ENCODE results near the gene CPAMD8. TPM values are rescaled to one million over a fixed set of nuclear protein-coding genes. Genes with fewer than 3 reads are reported as not detected.
A peak's percentile ranks its signal among the peaks of the same experiment; 100 is the strongest.

The CPAMD8 gene
- polyA plus RNA-seq, 3 donors = 43.6 to 53.0 (median 44.0) TPM

DNA sequence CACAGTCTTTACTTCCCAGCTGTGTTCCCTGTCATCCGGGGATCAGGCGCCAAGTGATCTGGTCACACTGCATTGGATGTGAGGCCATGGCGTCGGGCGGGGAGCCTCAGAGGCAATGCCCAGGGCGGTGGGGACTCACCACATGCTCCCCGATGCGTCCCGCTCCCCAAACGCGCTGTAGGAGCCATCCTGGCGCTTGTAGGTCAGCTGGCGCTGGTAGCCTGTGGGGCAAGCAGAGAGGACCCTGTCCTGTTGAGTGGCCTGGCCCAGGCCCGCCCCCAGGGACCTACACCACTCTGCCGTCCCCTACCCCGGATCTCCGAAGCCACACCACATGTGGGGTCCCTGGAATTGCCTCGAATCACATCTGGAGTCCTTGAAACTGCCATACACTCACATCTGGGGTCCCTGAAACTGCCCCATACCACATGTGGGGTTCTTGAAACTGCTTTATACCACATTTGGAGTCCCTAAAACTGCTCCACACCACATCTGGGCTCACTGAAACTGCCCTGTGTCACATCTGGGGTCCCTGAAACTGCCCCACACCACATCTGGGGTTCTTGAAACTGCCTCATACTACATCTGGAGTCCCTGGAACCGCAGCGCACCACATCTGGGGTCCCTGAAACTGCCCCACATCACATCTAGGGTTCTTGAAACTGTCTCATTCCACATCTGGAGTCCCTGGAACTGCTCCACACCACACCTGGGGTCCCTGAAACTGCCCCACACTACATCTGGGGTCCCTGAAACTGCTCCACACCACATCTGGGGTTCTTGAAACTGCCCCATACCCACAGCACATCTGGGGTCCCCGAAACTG is 104.6 kb downstream of the CPAMD8 start:
- DNase-seq = no peak

GRCh38 chr19:16920816-16921529 is 105.6 kb downstream of the CPAMD8 start:
- DNase-seq = no peak

GRCh38 chr19:16919496-16919895 is 107.1 kb downstream of the CPAMD8 start:
- DNase-seq = no peak

- no peak for DNase-seq
Observed at GRCh38 chr19:16917401-16917800, 109.2 kb downstream of the CPAMD8 start.

- DNase-seq = no peak
Observed at GRCh38 chr19:16915734-16916133, 110.9 kb downstream of the CPAMD8 start.

- no peak for DNase-seq
Observed at GRCh38 chr19:16915135-16915534, 111.5 kb downstream of the CPAMD8 start.

- DNase-seq = no peak
Observed at GRCh38 chr19:16914421-16914820, 112.2 kb downstream of the CPAMD8 start.

DNA sequence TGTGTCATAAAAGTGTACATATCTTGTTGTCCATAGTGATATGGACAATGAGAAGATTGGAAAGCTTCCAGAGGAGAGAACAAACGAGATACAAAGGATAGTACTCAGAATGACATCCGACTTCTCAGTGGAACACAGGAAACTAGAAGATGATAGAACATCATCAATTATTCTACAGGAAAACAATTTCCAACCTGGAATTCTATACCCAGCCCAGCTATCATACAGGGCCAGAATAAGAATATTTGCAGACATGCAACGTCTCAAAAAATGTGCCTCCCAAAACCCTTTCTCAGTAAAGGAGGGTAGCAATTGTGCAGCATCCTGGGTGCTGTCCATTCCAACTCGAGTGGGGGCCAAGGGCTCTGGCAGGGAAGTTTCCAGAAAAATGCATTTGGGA is 113.8 kb downstream of the CPAMD8 start:
- no peak for DNase-seq

DNA sequence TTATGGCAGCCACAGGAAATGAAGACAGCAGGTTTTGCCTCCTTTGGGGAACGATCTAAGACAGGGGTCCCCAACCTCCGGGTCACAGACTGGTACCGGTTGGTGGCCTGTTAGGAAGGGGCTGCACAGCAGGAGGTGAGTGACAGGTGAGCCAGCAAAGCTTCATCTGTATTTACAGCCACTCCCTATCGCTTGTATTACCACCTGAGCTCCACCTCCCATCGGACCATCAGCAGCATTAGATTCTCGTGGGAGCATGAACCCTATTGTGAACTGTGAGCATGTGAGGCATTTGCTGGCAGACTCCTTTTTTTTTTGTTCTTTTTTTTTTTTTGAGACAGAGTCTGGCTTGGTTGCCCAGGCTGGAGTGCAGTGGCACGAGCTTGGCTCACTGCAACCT is 115.6 kb downstream of the CPAMD8 start:
- DNase-seq = no peak

GRCh38 chr19:16908759-16909158 is 117.9 kb downstream of the CPAMD8 start:
- no peak for DNase-seq

DNA sequence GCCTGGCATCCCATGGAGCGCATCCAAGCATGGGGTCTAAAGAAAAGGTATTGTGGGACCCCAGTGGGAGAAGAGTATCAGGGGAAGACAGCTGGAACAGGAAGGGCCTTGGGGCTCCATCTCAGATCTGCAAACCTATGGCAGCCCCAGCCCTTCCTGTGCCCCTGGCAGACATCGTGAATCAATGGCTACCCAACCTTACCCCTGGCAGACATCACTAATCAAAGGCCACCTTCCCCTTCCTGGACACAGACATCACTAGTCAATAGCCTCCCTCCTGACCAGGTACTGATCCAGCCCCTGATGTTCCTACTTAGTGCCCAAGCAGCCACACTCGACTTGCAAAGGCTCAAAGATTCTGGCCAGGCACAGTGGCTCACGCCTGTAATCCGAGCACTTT is 122.0 kb downstream of the CPAMD8 start:
- no peak for DNase-seq

- DNase-seq = no peak
Observed at GRCh38 chr19:16903347-16903746, 123.3 kb downstream of the CPAMD8 start.

- no peak for DNase-seq
Observed at GRCh38 chr19:16902545-16902944, 124.1 kb downstream of the CPAMD8 start.

DNA sequence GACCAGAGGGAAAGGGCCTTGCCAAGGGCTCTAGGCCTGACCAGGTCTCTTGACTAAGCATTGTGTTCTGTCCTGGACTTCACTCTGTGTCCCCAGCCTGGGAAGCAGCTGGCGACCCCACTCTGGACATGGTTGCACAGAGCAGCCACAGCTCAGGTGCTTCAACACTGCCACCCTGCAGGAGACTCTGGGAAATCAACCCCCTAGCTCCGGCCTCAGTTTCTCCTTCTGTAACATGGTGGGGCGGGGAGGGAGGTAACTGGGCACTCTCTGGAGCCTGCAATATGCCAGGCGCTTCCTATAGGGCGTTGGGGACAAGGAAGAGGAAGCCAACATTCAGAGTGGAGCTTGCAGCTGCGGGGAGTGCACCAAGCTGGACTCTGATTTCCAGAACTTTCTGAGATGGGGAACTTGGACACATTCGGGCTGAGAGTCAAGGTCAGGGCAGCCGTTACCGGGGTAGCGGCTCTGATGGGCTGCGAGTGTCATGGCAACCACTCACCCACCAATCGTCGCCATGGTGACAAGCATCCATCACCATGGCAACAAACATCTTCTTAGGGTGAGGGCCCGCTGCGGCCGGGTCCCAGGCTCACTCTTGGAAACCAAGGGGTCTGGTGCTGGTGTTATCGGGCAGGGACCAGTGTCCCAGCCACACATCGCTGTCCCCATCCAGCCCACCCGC is 125.0 kb downstream of the CPAMD8 start:
- no peak for DNase-seq

DNA sequence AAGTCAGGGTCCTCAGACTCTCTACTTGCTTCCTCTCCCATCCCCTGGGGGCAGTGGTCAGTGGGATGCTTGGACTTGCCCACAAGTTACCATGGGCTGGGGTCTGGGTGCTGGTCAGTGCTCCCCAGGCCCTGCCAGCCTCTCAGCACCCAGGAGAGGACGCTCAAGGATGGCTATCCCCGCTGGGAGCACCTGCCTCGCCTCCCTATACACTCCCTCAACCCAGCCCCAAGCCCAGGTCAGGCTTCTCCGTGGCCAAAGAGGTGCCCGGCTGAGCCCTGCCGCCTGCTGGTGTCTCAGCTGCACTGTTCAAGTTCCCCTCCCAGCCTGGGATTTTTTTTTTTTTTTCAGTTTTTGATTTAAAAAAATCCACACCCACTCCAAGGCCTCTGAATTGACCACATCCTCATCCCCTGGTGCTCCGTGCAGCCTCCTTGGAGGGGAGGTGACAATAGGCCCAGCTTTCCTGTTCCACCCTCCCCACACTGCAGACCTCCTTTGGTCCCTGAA is 127.0 kb downstream of the CPAMD8 start:
- DNase-seq = no peak

GRCh38 chr19:16898361-16899015 is 128.1 kb downstream of the CPAMD8 start:
- DNase-seq = peak; percentile 75

GRCh38 chr19:16897856-16898161 is 128.8 kb downstream of the CPAMD8 start:
- DNase-seq = no peak

- peak; percentile 92 for DNase-seq
Observed at GRCh38 chr19:16897029-16897855, 129.4 kb downstream of the CPAMD8 start.

GRCh38 chr19:16896146-16897028 is 130.2 kb downstream of the CPAMD8 start:
- no peak for DNase-seq

GRCh38 chr19:16895467-16896145 is 131.0 kb downstream of the CPAMD8 start:
- no peak for DNase-seq

Data from renal pelvis (tissue), 4 donors.